Keratinocyte (primary cell): ENCODE data around the gene CHI3L1.

Experiments used
- CTCF ChIP-seq, 3 experiments: IDR thresholded peaks in 1 of 3; conservative IDR thresholded peaks in 1 of 3; optimal IDR thresholded peaks in 1 of 3; 2 replicates in 2 of 3; 3 replicates in 1 of 3; pipeline versions ENCODE3 to v1.5.1; 2011; ENCODE audit warnings: low read length in 3 of 3, mild to moderate bottlenecking in 3 of 3, moderate library complexity in 2 of 3, control low read depth in 1 of 3, inconsistent platforms in 1 of 3; ENCODE audit not compliant: insufficient read depth in 2 of 3; ENCODE audit errors: extremely low read depth in 1 of 3
- EZH2 ChIP-seq: IDR thresholded peaks from one replicate; pipeline ENCODE4 v1.6.1; 2012; ENCODE audit warnings: inconsistent platforms, mild to moderate bottlenecking, low read length, moderate library complexity

GRCh38 chr1:203210350-203210749 lies 23.8 kb upstream of the CHI3L1 start:
- TF ChIP-seq CTCF (optimal IDR thresholded peaks at IDR 0.05 in 1 of 3, IDR thresholded peaks at IDR 0.05 in 1 of 3, conservative IDR thresholded peaks at IDR 0.05 in 1 of 3; ENCODE audit: extremely low read depth in 1 of 3, insufficient read depth in 2 of 3, low read length in 3 of 3) = no peak
- TF ChIP-seq EZH2 = no peak
